Mesothelial cell of epicardium (in vitro differentiated cells): Measurements from ENCODE around the gene PMPCB. TPM values are rescaled to one million over a fixed set of nuclear protein-coding genes. Genes with fewer than 3 reads are reported as not detected.
A peak's percentile ranks its signal among the peaks of the same experiment; 100 is the strongest.
"Not testable (repeated sequence)": the region's sequence is repeated elsewhere in the genome, so short reads cannot be mapped to it uniquely, and the experiment has no call there.

Experiments used
- DNase-seq, 2 experiments: peaks; one replicate each; pipeline ENCODE4 v3.0.0; 2021; ENCODE audit warnings: low spot score in 2 of 2; ENCODE audit not compliant: unreplicated experiment in 2 of 2
- H3K27ac Mint-ChIP-seq: 2 replicates; pipeline ENCODE4 v1.8.0; 2021; ENCODE audit warnings: mixed read lengths
- H3K27me3 Mint-ChIP-seq: 2 replicates; pipeline ENCODE4 v1.8.0; 2021; ENCODE audit warnings: low read depth, mixed read lengths
- H3K36me3 Mint-ChIP-seq: 2 replicates; pipeline ENCODE4 v1.8.0; 2021; ENCODE audit warnings: mixed read lengths
- H3K4me1 Mint-ChIP-seq: 2 replicates; pipeline ENCODE4 v1.8.0; 2021; ENCODE audit warnings: mixed read lengths
- H3K4me3 Mint-ChIP-seq: 2 replicates; pipeline ENCODE4 v1.8.0; 2021; ENCODE audit warnings: mild to moderate bottlenecking, moderate library complexity, mixed read lengths
- H3K9me3 Mint-ChIP-seq: 2 replicates; pipeline ENCODE4 v1.8.0; 2021; ENCODE audit warnings: mixed read lengths
- total RNA-seq: library from RNA; stranded (reverse); gene quantifications from 3 replicates; pipeline ENCODE4 v1.2.1, GENCODE V29; 2021
- TF ChIP-seq, protein P1 (sequence below): fragments of 200-600 bp; sonication (generic); IDR thresholded peaks from one replicate; pipeline ENCODE4 v1.5.0; 2021; ENCODE audit warnings: antibody characterized with exemption; ENCODE audit not compliant: unreplicated experiment

PMPCB gene, protein sequence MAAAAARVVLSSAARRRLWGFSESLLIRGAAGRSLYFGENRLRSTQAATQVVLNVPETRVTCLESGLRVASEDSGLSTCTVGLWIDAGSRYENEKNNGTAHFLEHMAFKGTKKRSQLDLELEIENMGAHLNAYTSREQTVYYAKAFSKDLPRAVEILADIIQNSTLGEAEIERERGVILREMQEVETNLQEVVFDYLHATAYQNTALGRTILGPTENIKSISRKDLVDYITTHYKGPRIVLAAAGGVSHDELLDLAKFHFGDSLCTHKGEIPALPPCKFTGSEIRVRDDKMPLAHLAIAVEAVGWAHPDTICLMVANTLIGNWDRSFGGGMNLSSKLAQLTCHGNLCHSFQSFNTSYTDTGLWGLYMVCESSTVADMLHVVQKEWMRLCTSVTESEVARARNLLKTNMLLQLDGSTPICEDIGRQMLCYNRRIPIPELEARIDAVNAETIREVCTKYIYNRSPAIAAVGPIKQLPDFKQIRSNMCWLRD
- 64.0 to 68.6 TPM (median 65.1 TPM) in 3 replicates for total RNA-seq

DNA sequence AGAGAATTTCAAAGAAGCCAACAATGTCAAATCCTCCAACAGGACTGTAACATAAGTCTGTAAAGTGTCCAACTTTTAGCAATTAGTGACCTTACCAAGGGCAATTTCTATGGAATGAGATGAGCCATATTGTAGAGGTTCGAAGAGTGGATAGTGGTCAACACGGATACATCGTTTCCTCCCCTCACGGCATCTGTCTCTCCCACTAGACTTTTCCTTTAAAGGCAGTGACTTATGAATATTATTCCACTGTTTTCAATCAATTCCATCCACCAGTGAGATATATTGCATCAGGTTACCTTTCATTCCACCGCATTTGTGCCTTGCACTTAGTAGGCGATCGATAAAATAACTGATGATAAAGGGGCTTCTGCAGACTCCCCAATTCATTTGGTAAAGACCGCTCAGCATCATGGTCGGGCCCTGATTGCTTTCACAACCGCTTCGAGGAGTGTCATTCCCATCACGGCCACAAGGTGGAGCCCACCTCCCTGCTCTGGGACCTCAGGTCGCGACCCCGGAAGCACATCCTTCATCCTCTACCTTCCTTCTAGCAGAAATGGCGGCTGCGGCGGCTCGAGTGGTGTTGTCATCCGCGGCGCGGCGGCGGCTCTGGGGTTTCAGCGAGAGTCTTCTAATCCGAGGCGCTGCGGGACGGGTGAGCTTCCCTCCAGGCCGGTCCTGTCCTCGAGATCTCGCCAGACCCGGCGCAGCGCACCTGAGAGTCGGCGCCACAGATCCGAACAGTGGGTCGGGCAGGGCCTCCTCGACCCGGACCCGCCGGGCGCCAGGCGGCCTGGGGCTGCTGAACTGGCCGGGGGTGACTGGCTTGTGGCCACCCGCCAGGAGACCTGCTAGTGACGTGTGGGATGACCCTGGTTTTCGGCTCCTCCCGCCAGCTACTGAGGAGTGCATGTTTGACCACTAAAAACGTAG, at the start of gene PMPCB:
Gene PMPCB, plus strand, starts transcription at position 535 of the 936 bp plus-strand sequence. Its CDS starts 25 bp downstream, at position 560.
- DNase-seq = peak; percentile 73 to 95
- H3K27me3 Mint-ChIP-seq = peaks cover 18% of the 10 kb centered on the region
- peak within 1 kb of the TSS; percentile 90 for H3K27ac Mint-ChIP-seq
- TF ChIP-seq, protein P1, sequence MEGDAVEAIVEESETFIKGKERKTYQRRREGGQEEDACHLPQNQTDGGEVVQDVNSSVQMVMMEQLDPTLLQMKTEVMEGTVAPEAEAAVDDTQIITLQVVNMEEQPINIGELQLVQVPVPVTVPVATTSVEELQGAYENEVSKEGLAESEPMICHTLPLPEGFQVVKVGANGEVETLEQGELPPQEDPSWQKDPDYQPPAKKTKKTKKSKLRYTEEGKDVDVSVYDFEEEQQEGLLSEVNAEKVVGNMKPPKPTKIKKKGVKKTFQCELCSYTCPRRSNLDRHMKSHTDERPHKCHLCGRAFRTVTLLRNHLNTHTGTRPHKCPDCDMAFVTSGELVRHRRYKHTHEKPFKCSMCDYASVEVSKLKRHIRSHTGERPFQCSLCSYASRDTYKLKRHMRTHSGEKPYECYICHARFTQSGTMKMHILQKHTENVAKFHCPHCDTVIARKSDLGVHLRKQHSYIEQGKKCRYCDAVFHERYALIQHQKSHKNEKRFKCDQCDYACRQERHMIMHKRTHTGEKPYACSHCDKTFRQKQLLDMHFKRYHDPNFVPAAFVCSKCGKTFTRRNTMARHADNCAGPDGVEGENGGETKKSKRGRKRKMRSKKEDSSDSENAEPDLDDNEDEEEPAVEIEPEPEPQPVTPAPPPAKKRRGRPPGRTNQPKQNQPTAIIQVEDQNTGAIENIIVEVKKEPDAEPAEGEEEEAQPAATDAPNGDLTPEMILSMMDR = peak; percentile 99
- peaks cover 3% of the 10 kb centered on the region for H3K9me3 Mint-ChIP-seq
- peak within 1 kb of the TSS; percentile 88 for H3K4me3 Mint-ChIP-seq
- H3K36me3 Mint-ChIP-seq = peaks cover 12% of the 10 kb centered on the region
- peaks cover 15% of the 10 kb centered on the region for H3K4me1 Mint-ChIP-seq

DNA sequence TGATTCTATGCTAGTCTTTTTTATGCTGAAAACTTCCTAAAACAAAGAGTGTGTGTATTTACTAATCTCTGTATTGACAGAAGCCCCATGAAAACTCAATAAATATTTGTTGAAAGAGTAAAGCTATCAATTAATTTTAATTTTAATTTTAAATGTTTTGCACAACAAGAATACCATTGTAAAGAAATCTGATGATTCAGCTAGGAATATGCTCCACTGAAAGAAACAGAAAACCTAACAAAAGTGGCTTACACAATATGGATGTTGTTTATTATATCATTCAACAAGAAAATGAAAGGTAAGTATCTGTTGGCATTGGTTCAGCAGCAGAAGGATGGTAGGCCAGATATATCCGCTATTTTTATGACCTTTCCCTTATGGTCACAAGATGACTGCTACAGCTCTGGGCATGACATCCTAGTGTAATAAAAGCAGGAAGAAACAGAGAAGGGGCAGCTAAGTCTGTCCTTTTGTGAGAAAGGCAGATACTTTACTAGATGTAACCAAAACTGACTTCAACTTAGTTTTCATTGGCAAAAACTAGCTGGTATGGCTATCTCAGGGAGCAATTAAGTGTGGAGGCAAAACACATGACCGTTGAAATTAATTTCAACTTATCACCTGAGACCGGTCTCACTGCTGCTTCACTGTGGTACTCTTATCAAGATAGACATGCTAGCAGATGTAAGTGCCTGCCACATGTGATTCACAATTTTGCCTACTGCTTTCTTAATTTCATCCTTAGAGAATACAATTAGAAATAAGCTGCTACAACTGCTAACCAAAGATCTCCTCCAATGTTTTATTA, 43.3 kb upstream of the PMPCB start:
- not testable (repeated sequence) for DNase-seq, H3K36me3 Mint-ChIP-seq, H3K4me1 Mint-ChIP-seq, H3K4me3 Mint-ChIP-seq, H3K9me3 Mint-ChIP-seq, H3K27ac Mint-ChIP-seq
- peaks cover 11% of the 10 kb centered on the region for H3K27me3 Mint-ChIP-seq

DNA sequence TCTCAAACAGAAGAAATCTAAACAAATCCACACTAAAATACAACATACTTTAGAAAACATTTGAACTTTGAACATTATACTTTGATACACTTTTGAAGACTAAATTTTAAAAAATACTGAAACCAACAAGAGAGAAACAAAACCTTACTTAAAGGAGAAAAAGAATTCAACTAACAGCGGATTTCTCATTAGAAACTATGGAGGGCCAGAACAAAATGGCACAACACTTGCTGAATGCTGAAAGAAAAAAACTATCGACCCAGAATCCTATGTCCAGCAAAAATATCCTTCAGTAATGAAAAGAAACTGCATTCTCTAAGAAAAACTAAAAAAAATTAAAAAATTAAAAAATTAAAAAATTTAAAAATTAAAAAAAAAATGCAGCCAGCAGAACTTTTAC, 33.2 kb upstream of the PMPCB start:
- H3K4me1 Mint-ChIP-seq, H3K9me3 Mint-ChIP-seq, DNase-seq, H3K27ac Mint-ChIP-seq, H3K4me3 Mint-ChIP-seq, H3K36me3 Mint-ChIP-seq: not testable (repeated sequence)
- peaks cover 12% of the 10 kb centered on the region for H3K27me3 Mint-ChIP-seq

- not testable (repeated sequence) for H3K27me3 Mint-ChIP-seq, H3K27ac Mint-ChIP-seq, H3K9me3 Mint-ChIP-seq, H3K36me3 Mint-ChIP-seq, DNase-seq, H3K4me3 Mint-ChIP-seq, H3K4me1 Mint-ChIP-seq
Measured at GRCh38 chr7:103266229-103266628, 31.0 kb upstream of the PMPCB start.

GRCh38 chr7:103273374-103273773, 23.9 kb upstream of the PMPCB start:
- not testable (repeated sequence) for H3K9me3 Mint-ChIP-seq, H3K4me1 Mint-ChIP-seq, H3K27ac Mint-ChIP-seq, H3K4me3 Mint-ChIP-seq, DNase-seq, H3K36me3 Mint-ChIP-seq
- peaks cover 13% of the 10 kb centered on the region for H3K27me3 Mint-ChIP-seq

DNA sequence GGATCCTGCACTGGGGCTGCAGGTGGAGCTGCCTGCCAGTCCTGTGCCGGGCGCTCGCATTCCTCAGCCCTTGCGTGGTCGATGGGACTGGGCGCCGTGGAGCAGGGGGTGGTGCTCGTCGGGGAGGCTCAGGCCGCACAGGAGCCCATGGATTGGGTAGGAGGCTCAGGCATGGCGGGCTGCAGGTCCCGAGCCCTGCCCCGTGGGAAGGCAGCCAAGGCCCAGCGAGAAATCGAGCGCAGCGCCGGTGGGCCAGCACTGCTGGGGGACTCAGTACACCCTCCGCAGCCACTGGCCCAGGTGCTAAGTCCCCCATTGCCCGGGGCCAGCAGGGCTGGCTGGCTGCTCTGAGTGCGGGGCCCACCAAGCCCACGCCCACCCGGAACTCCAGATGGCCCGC, 22.4 kb upstream of the PMPCB start:
- peaks cover 23% of the 10 kb centered on the region for H3K27me3 Mint-ChIP-seq
- DNase-seq, H3K4me1 Mint-ChIP-seq, H3K36me3 Mint-ChIP-seq, H3K4me3 Mint-ChIP-seq, H3K27ac Mint-ChIP-seq, H3K9me3 Mint-ChIP-seq: not testable (repeated sequence)

- H3K9me3 Mint-ChIP-seq, H3K36me3 Mint-ChIP-seq, DNase-seq, H3K4me3 Mint-ChIP-seq, H3K27ac Mint-ChIP-seq: not testable (repeated sequence)
- Mint-ChIP-seq H3K4me1 (peaks cover 16% of the 10 kb centered on the region), H3K27me3 (peaks cover 47% of the 10 kb centered on the region)
Measured at GRCh38 chr7:103278195-103278594, 19.0 kb upstream of the PMPCB start.

DNA sequence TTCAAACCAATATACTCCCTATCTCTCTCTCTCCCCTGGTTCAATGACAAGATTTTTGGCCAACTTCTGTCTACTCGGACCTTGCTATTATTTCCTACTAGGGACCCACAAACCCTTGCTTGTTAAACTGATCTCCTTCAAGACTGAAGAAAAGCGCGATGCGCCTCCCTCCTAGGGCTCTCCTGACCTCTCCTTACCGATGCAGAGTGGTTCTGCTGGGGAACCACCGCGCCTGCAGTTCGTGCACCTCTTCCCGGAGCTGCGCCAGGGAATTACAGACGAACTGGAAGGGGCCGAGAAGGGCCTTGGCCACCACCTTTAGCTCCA, 17.6 kb upstream of the PMPCB start:
- DNase-seq, H3K27ac Mint-ChIP-seq, H3K9me3 Mint-ChIP-seq: not testable (repeated sequence)

GRCh38 chr7:103279963-103280802, 17.1 kb upstream of the PMPCB start:
- peak overlapping the region; percentile 90 for H3K4me3 Mint-ChIP-seq
- H3K36me3 Mint-ChIP-seq = not testable (repeated sequence)

More for the DNA sequence above, 17.6 kb upstream of the PMPCB start:
- H3K36me3 Mint-ChIP-seq = not testable (repeated sequence)
- Mint-ChIP-seq H3K27me3 (peaks cover 47% of the 10 kb centered on the region), H3K4me3 (peak overlapping the region; percentile 90), H3K4me1 (peaks cover 18% of the 10 kb centered on the region)

DNA sequence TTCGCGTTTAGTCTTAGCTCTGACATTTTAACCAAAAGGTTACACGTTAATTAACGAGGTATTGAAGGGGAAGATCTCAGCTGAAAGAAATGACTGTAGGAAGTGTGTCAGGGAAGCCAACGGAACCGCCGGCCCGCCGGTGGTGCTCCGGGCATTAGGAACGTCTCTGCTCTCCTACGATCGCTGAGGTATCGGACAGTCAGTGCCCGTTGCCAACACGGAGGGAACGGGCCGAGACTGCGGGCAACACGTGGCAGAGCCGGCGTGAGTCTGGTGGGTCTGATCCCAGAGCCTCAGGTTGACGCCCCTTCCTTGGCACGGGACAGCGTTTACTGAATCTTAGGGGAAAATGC, 16.5 kb upstream of the PMPCB start:
- DNase-seq, H3K36me3 Mint-ChIP-seq, H3K27ac Mint-ChIP-seq, H3K9me3 Mint-ChIP-seq: not testable (repeated sequence)
- H3K27me3 Mint-ChIP-seq = peaks cover 47% of the 10 kb centered on the region
- peaks cover 18% of the 10 kb centered on the region for H3K4me1 Mint-ChIP-seq
- peak overlapping the region; percentile 90 for H3K4me3 Mint-ChIP-seq

More at GRCh38 chr7:103279963-103280802, 17.1 kb upstream of the PMPCB start:
- Mint-ChIP-seq H3K4me1 (peaks cover 18% of the 10 kb centered on the region), H3K27ac (peak overlapping the region; percentile 75), H3K27me3 (peaks cover 47% of the 10 kb centered on the region)
- DNase-seq = peak; percentile 37 to 57
- H3K9me3 Mint-ChIP-seq = not testable (repeated sequence)
